Germinal center (tissue), 1 donor: ENCODE data around the gene SYTL2.
"Not testable (repeated sequence)": the region's sequence is repeated elsewhere in the genome, so short reads cannot be mapped to it uniquely, and the experiment has no call there.

Experiments used
- DNase-seq: peaks from one replicate; pipeline ENCODE4 v3.0.0; 2012; ENCODE audit warnings: mixed read lengths, low spot score

SYTL2 gene

GRCh38 chr11:85795712-85796487, 15.0 kb downstream of the SYTL2 start:
- DNase-seq: no peak

GRCh38 chr11:85791409-85791990, 19.4 kb downstream of the SYTL2 start:
- DNase-seq: no peak

- no peak for DNase-seq
Measured at GRCh38 chr11:85787809-85788760, 22.9 kb downstream of the SYTL2 start.

GRCh38 chr11:85787168-85787567, 23.8 kb downstream of the SYTL2 start:
- DNase-seq: no peak

- DNase-seq: no peak
Measured at GRCh38 chr11:85784480-85785265, 26.3 kb downstream of the SYTL2 start.

GRCh38 chr11:85783758-85784157, 27.2 kb downstream of the SYTL2 start:
- no peak for DNase-seq

- DNase-seq: not testable (repeated sequence)
Measured at GRCh38 chr11:85780780-85781517, 30.0 kb downstream of the SYTL2 start.

- DNase-seq: no peak
Measured at GRCh38 chr11:85779956-85780640, 30.8 kb downstream of the SYTL2 start.

GRCh38 chr11:85777603-85777972, 33.4 kb downstream of the SYTL2 start:
- not testable (repeated sequence) for DNase-seq

- no peak for DNase-seq
Measured at GRCh38 chr11:85776951-85777602, 33.9 kb downstream of the SYTL2 start.

GRCh38 chr11:85774256-85775101, 36.5 kb downstream of the SYTL2 start:
- DNase-seq: no peak

- no peak for DNase-seq
Measured at GRCh38 chr11:85772695-85773094, 38.2 kb downstream of the SYTL2 start.

- DNase-seq: no peak
Measured at GRCh38 chr11:85771568-85771967, 39.4 kb downstream of the SYTL2 start.

GRCh38 chr11:85769771-85770170, 41.2 kb downstream of the SYTL2 start:
- DNase-seq: no peak

GRCh38 chr11:85768473-85769146, 42.3 kb downstream of the SYTL2 start:
- no peak for DNase-seq

GRCh38 chr11:85767246-85767945, 43.5 kb downstream of the SYTL2 start:
- DNase-seq: no peak

GRCh38 chr11:85766721-85767161, 44.2 kb downstream of the SYTL2 start:
- no peak for DNase-seq

GRCh38 chr11:85764796-85765195, 46.1 kb downstream of the SYTL2 start:
- no peak for DNase-seq
